Iris pigment epithelial cell (primary cell): ENCODE results near the gene HUS1.
A peak's percentile ranks its signal among the peaks of the same experiment; 100 is the strongest.
"Not testable (repeated sequence)": the region's sequence is repeated elsewhere in the genome, so short reads cannot be mapped to it uniquely, and the experiment has no call there.

Experiments used
- DNase-seq: peaks from one replicate; pipeline ENCODE4 v3.0.0-alpha.2; 2011; ENCODE audit warnings: low read depth

The HUS1 gene

DNA sequence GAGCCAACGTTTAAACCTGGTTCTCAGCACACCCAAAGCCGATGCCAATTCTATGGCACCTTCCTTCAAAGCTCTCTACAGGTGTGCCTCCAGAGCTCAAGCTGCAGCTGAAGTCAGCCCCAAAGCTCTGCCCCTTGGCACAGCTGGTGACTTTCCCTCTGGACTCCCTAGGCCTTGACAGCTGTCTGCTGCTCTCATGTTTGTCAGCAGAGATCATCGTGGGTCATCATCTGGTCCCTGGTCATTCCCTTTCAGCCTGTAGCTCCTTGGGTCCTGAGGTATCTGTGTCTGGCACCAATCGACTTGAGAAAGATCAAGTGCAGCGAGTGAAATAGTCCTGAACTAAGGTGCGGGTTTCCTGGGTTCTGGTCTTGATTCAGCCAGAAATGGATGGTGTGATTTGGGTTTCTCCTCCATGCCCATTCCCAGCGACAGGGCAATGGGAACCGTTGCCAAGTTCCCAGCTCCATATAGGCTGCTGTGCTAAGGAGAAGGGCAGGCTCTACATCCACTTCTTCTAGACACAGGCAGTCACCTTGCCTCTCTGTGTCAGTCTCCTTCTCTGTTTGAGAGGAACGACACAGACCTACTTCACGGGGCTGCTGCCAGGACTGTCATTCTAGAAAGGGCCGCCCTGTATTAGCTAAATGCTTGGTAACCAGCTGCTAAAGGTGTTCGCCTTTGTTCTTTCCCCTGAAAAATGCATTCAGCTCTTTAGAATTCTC, 34.7 kb downstream of the HUS1 start:
- DNase-seq, result no peak

DNA sequence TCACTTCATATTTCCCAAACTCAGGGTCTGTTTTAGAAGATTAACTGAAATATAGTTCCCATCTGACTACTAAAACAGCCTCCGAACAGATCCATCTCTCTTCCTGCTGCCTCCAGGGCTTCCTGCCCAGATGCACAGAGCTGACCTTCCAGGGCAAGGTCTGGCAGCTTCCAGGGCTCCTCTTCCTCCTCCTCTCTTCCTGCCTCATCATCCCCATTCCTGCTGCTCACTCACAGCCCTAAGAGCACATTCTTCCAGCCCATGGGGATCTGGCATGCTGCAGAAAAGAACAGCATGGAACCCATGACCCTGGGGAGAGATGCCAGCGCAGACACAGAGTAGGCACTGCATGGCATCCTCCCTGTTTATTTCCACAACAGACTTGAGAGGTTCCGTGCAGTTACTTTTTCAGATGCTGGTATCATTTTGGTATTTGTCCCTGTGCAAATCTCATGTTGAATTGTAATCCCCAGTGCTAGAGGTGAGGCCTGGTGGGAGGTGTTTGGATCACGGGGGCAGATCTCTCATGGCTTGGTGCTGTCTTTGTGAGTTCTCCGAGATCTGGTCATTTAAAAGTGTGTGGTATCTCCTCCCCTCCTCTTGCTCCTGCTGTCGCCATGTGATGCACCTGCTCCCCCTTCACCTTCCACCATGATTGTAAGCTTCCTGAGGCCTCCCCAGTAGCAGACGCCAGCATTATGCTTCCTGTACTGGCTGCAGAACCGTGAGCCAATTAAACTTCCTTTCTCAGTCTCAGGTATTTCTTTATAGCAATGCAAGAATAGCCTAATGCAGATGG, 35.5 kb downstream of the HUS1 start:
- no peak for DNase-seq

DNA sequence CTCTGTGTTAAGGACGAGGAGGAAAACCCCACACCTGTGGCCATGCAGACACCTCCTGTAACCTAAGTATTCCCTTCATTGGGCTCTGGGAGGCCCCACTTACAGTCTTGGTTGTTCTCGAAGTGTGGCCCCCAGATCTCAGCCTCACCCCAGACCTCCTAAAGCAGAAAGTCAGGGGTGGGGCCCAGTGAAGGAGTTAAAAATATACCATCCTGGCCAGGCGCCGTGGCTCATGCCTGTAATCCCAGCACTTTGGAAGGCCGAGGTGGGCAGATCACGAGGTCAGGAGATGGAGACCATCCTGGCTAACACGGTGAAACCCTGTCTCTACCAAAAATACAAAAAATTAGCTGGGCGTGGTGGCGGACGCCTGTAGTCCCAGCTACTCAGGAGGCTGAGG, 36.8 kb downstream of the HUS1 start:
- DNase-seq, result not testable (repeated sequence)

DNA sequence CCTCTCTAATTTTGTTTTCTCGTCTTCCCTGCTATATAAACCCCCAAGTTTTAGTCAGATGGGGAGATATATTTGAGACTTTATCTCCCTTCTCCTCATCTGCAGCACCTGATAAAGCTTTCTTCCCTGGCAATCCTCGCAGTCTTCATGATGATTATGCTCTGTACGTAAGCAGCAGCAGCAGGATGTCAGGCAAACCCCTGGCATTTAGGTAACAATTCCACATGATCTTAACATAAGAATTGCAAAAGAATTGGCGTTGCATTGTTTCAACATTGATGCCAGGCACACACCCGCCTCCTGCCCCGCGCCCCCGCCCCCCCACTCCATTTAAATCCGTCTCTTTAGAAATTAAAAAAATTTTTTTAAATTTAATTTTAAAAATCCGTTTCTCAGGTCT, 37.3 kb downstream of the HUS1 start:
- DNase-seq, result peak; percentile 51

DNA sequence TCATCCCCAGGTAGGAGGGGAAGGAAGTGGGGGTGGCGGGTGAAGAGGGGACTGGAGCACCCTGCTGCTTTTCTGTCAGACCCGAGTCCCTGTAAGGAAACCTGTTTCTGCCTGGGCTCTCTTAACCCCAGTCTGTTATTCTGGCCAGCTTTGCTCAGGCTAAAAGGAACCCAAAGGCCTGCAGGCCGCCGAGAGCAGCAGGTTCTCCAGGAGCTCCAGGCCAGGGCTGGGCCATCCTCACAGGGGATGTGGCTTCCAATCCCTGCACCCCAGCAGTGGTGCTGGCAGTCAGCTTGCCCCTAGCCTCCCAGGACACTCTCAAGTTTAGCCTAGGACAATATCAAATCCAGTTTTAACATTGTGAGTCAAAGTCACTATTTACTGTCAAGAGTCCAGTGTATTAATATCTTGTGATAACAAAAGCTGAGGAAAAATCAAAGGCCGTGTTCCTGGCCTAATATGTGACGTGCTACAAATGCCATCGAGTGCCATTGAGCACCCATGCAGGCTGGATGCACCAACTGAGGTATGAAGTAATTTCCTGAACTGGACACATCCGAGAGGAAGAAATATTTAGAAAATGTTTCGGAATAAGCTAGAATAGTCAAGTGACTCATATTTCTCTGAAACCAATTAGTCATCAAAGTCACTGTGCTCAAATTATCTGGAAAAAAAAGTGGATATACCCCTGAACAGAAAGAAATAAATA, 38.1 kb downstream of the HUS1 start:
- DNase-seq, result peak; percentile 82

DNA sequence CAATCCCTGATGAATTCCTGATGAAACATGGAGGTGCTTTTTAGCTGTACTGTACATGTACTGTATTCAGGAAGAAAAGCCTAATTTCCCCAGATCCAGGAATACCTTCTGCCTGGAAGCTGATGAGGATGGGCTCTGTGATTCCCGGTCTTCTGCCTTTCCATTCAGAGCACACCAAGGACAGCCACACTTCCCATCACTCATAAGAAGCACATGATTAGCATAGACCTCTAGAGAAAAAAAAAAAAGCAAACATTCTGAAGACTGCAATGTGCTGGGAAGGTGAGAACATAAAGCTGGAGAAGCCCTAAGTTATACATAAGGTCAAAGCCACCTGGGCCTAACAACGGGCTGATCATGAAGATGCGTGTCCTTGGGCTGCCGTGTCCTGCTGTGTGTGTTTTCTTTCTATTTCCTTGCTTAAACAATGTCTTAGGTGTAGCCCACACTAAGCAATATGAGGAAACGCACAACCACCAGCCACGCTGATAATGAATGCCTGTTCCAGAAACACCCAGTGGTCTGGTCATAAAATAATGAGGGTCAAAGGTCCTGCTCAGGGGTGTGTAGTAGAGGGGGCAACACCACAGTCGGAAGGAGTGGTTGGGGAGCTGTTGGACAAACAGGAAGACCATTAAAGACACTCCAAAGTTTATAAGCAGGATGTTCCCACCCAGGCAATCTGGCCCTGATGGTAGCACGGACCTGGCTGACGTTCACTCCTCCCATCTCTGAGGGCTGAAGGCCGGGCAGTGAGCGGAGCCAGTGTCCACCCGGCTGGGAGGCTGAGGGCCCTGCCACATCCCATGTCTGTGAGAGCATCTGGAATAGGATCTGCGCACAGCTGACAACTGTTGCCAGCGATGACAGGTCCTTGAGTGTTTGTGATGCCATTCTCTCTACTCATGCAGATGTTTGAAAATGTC, 39.1 kb downstream of the HUS1 start:
- peak; percentile 40 for DNase-seq

DNA sequence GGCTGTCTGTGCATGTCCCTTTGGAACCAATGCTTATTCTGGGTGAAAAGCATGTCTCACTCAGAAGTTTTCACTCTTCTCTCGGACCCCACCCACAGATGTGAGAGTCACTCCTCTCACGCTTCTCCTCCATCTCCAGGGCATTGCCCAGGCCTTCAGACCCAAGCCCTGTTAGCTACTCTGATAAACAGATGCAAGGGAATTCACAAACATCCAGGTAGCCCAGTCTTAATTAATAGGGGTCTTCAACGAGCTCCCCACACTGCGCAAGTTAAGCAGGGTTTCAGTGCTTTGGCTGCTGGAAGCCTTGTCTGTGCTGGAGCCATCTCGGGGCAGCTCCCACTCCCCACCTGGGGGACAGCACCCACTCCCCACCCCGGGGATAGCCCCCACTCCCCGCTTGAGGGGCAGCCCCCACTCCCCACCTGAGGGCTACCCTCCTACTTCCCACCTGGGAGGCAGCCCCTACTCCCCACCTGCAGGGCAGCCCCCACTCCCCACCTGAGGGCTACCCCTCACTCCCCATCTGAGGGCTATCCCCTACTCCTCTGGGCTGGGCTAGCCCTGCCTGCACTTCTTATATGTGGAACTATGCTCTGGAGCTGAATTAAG, 39.9 kb downstream of the HUS1 start:
- no peak for DNase-seq

DNA sequence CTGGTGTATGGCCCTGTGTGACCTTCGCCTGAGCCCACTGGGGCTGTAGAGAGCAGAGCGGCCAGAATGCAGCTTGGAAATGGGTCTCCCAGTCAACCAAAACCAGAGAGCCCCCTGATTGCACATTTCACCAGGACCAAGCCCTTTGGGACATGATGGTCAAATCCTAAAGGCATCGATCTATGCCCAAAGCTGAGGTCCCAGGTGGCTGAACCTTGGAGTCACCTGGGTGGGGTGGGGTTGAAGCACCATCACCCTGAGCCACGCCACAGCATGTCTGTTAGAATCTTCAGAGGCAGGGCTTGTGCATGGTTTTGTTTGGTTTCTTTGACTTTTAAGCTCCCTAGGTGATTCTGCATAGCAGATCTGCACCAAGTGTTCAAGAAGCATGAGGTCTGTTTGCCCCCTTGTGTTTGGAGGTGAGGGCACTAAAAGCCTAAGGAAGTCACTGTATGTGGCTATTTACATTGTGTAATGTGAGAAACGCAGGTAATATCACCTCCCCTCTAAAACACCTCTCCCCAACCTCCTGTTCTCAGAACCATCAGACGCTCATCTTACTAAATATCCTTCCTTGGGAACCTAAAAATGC, 40.7 kb downstream of the HUS1 start:
- no peak for DNase-seq

DNA sequence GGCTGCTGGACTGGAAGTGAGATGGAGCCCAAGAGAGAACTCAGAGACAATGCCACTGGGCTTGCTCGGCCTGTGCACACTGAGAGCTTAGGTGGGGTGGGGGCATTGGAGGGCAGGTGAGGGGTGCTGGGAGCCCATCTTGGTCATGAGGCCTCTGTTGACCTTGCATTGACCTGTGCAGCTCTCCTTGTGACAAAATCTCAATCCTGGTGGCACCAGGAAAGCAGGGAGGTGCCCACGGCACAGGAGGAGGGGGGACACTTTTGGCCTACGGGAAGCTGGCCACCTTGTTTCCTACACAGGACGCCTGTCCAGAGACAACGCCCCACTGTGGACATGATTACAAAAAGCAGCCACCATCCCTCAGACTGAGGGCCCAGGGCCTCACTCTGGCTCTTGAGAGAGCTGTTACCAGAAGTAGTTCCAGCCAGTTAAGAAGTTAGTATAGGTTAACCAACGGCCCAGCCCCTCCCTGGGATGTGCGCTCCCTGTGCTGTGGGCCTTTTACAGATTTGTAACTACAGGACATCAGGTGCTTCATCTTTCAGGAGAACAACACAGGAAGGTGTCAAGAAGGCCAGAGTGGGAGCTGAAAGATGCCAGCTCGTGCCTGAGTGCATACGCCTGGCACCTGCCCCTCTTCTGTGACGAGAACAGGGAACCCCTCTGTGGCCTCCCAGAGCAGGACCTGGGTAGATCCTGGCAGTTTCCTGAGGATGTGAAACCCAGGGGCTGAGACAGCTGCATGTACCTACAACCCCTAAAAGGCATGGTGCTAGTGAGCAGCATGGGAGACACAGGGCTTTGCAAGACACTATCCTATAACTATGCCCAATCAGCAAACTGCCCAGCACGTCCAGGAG, 41.5 kb downstream of the HUS1 start:
- no peak for DNase-seq

DNA sequence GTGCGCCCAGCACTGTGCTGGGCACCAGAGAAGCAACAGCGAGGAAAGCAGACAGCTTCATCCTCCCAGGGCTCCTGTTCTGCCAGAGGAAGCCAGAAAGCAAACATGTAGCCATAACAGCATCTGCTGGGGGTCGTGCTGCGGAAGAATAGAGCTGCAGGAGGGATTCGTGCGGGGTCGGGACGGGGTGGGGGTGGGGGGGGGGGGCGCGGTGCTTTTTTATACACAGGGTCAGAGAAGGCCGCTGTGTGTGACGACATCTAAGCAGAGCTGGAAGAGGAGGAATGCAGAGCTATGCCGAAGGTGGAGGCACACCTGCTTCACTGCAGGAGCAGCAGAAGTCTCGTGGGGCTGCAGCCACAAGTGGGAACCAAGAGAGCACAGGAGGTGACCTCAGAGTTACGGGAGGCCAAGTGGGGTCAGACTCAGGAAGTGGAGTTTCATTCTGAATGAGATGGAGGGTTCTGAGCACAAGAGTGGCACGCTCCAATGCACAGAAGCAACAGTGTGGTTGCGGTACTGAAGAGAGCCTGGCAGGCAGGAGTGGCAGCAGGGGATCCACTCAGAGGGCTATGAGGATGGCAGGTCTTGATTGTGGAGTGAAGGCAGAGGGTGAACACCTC, 42.2 kb downstream of the HUS1 start:
- no peak for DNase-seq

DNA sequence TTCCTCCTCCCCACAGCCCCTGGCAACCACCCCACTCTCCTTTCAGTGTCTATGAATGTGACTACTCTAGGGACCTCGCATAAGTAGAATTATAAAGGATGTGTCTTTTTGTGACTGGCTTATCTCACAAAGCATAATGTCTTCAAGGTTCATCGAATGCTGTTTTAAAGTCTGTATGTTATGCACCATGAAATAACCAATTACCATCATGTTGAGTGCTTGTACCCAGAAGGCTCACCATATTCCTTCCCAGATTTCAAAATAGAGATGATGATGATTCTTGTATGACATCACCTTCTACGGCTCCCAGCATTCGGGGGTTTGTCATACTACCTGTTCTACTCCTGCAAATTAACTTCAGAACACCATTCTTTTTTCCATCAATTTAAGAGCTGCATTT, 43.1 kb downstream of the HUS1 start:
- no peak for DNase-seq

DNA sequence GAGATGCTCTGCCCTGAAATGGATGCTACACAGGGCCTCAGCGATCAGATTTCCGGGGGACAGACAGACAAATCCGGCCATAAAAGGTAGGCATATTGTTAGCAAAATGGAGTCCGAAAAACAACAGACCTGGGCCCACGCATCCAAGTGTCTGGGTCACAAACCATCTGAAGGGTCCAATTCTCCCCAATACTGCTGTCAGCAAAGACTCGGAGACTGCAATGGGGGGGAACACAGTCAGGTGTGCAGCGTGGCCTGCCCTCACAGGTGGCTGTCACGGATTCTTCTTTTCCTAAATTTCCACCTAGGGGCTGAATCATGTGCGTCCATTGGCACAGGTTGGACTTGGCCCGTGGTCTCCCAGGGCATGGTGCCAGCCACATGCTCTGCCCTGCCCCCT, 44.1 kb downstream of the HUS1 start:
- no peak for DNase-seq

DNA sequence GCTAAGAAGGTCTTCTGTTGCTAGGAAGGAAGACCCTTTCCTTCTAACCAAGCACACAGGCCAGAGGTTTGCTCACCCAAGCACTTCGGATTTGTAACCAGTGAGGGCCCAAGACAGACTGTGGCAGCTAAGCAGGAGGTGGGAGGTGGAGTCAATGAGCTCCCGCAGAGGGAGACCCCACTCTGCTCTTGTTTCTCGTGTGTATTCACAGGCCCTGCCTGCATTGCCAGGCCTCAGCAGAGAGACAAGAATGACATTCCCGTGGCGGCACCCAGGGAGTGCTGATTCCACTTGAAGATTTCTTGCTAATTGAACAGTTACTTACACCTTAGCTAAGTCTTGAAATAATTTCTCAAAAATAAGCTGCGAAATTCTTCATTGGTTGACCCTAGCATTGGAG, 44.6 kb downstream of the HUS1 start:
- no peak for DNase-seq

DNA sequence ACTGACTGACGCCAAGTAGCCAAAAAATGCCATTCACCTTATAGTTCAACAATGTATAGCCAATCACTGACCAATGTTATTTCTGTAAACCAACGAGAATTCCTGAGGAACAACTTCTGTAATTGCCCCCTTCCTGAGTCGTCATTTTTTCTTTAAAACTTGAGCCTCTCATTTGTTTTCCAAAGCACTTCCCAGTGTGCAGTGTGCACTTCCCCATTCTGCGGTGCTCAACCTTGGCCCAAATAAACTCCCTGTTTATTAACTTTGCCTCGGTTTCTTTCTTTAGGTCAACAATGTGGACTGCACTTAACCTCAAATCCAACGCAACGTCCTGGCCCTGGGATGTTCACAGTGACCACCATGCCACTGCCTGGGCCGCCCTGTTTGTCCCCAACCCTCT, 46.2 kb downstream of the HUS1 start:
- no peak for DNase-seq

DNA sequence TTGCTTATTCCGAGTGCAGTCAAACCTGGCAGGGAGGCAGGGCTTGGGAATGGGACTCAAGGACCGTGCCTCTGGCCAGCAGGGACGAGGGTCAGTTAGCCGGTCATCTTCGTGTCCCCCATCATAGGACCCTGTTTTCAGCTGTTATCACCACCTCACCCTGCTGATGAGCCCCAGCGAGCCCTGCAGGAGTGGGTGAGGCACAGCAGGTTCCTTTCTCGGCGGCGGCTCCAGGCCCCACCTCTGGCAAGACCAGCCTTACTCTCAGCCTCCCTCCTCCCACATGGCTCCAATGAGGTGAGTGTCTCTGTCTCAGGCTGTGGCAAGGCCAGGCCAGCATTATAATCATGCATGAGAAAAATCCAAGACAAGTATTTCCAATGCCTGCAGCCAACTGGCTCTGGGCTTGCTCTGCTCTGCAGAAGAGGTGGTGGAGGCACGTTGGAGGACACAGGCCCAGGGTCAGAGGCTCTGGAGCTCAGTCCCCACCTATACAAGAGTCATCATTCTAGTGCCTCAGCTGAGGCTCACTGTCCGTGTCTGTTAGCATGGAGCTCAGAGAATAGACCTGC, 46.9 kb downstream of the HUS1 start:
- no peak for DNase-seq

DNA sequence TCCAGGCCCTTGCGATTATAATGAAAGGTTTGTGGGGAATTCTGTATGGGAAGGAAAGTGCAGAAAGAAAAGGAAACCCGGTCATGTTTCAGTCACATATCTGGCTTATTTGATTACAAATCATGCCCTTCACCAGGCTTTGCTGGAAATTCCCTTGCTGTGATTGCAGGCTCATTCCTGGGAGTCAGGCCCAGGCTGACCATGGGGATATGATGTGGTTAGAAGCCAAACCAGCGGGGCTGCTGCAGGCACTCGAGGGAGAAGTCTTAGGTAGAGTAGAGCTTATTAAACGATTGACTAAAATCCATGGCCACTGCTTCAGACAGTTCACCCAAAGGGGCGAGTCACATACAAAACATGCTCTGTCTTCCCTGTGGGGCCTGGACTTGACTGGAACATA, 47.4 kb downstream of the HUS1 start:
- peak; percentile 68 for DNase-seq

DNA sequence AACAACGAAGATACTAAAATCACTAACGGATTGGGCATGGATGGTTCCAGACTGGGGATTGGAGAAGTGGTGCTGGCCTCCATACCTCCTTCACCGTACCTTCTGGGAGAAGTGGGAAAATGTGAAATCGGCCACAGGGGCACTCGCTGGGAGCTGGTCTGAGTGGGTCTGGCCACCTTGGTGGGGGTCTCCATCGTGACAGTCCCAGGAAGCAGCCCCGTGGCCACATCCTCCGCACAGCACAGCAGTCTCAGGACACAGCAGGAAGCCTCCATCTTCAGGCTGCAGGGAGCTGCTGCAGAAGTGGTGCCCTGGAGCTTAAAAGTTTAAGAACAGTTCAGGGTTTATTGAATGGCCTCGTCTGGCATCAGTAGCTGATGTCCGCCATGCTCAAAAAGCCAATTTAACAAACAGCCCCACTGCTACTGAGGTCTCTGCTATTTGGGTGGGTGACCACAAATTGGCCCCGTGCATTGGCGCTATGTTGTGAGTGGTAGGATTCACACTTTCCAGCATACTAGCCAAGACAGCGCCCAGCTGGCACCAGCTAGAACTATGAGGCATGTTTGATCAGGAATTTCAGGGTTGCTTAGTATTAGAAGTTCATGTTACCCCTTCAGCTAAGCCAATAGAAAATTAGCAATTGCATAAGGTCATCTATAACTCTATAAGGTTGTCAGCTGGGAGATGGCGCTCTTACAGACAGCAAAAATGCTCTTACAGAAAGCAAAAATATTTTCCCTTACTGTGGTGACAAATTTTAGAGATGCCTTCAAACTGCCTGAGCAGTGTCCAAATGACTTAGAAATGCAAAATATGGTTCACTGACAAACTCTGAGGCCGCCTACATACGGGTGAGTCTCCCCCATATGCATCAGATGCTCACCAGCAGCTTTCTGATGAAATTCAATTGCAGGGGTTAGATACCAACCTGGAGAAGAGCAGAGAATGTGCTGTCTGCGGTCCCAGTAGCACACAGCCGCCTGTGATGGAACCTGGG, 48.1 kb downstream of the HUS1 start:
- no peak for DNase-seq

DNA sequence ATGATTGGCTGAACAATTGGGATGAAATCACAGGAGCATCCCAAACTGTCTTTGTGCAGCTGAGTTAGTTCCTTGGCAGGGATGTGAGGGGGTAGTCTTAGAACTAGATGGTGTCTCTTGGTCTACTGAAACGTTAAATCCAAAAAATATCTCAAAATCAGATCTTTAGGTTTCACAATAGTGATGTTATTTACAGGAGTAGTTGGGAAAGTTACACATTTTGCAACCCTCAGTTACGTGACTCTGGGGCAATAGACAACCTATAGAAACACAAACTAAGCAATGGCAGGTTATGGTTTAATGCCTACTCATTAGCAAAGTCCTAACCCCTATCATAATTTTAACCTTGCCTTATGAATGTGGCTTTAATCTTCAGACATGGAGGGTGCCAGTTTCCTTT, 55.1 kb downstream of the HUS1 start:
- no peak for DNase-seq
